A204.1 (cell line): Measurements from ENCODE around the gene CIB1.
A peak's percentile ranks its signal among the peaks of the same experiment; 100 is the strongest.
"Not testable (repeated sequence)": the region's sequence is repeated elsewhere in the genome, so short reads cannot be mapped to it uniquely, and the experiment has no call there.

Experiments used
- FAIRE-seq: peaks from 2 replicates; lab custom pipeline; 2012; peaks lifted over from hg19 to GRCh38; lab: Jason Lieb, UNC

CIB1 gene

DNA sequence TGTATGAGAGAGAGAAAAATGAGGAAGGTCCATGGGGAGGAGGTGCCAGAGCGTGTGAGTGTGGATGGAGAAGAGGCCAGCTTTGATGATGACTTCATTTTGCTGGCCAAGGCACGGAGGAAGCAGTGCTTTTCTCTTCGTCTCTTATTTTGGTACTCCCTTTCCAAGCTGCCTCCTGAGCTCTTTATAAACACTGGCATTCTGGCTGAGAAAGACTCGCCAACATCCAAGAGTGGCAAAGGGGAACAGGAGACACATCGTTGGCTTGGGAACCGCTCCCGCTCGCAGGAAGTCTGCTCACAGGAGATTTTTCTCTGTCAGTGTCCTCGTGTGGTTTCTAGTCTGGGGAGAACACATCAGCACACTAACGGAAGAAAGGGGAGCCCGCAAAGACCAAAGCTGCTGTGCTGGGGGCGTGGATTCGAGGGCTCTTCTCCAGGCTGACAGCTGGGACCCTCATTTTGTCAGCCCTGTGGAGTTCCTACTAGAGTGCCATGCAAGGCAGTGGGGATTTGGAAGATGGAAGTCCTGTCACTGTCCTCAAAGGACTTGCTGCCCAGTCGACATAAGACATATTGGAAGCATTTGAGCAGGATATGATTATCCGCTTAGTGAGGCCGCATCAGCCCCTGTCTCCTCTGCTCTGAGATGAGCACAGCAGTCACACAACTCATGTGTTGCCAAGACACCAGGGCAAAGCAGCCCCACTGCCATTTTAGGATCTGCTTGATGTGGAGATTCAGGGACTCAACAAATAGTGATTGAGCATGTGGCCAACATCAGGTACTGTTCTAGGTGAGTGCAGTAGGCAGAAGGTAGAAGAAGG, 40.6 kb downstream of the CIB1 start:
- no peak for FAIRE-seq

DNA sequence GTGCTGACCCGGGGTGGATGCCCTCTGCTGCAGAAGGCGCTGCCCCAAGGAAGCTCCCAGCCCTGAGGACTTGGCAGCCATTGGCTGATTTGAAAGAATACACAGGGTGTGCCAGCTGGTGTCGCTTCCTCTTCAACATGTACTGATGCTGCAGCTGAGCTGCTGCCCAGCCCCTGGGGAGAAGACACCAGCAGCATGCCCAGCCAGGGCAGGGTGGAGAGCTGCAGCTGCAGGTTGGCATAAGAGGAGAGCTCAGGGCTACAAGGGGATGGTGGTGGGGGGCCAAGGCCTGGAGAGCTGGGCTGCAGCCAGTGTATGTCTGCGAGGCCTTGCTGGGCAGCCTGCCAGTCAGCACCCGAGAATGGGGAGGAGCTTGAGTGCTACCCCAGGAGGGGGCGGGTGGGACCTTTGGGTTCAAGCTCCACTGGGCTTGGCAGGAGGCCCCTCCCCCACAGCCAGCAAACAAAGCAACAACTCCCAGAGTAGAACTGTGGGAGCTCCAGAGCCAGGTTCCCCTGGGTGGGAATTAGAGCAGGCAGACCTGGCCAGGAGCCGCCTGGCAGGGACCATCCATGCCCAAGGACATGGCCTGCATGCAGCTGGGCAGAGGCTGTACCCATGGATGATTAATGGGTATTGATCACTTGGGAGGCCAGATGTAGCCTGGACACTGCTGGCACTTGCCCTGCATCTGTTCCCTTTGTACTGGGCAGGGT, 41.8 kb downstream of the CIB1 start:
- FAIRE-seq = no peak

DNA sequence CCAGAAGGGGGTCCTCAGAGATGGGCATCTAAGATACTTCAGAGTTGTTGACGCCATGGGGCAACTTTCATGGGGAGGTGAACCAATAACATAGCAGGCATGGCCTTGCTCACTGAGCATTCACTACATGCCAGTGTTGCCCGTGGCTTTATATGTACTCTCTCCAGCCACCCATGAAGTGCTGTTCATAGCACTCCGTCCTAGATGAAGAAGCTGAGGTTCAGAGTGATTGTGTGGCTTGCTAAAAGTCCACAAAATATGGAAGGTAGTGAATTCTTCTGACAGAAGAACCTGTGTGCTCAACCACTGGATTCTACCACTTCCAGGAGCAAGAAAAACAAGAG, 42.4 kb downstream of the CIB1 start:
- no peak for FAIRE-seq

DNA sequence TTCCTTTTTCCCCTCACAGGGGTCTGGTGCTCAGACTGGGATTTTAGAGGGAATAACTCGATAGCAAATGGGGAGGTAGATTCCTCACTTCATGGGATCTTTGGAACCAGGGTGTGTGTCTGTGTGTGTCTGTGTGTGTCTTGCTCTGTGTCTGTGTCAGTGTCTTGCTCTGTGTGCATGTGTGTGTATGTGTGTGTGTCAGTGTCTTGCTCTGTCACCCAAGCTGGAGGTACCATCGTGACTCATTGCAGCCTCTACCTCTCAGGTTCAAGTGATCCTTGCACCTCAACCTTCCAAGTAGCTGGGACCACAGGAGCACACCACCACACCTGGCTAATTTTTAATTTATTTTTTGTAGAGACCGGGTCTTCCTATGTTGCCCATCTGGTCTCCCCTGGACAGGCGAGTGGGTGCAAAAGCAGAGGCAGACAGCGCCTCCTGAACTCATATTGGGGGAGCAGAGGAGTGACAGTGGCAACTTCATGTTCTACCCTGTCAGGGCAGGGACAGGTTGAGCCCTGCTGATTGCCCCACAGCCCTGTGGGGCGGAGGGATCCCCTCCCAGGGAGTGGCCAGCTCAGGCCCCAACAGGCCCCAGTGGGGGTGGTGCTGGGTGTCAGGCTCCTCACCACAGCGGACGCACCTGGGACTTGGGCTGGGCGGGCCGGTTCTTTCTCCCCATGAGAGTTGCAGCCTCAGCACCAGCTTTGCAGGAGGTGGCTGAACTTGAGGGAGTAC, 43.0 kb downstream of the CIB1 start:
- FAIRE-seq = no peak

DNA sequence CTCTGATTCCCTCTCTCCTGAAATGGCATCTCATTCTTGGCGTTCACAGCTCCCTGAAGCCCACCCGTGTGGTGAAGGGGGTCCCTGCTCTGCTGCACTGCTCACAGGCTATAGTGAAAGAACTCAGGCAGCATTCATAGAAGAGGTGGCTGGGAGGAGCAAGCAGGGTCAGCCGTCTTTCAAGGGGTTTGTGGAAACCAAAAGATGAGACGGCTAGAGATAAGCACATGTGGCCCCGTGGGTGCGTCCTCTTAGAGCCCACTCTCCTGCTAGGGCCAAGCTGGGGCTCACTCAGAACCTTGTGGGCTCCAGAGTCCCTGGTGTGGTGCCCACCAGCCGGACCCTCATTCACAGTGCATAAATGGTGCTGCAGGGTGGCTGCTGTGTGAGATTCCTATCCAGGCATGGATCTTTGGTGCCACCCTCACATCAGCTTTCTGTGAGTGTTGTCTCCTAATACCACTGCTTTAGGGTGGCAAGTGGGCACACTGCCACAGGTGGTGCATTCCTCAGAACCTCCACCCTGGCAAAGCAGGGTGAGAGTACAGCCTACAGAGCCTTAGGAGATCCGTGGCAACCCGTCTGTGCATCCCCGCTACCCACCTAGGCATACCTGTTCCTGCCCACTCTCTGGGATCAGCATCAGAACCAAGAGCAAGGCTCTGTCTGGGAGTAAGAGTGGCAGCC, 43.8 kb downstream of the CIB1 start:
- FAIRE-seq = no peak

DNA sequence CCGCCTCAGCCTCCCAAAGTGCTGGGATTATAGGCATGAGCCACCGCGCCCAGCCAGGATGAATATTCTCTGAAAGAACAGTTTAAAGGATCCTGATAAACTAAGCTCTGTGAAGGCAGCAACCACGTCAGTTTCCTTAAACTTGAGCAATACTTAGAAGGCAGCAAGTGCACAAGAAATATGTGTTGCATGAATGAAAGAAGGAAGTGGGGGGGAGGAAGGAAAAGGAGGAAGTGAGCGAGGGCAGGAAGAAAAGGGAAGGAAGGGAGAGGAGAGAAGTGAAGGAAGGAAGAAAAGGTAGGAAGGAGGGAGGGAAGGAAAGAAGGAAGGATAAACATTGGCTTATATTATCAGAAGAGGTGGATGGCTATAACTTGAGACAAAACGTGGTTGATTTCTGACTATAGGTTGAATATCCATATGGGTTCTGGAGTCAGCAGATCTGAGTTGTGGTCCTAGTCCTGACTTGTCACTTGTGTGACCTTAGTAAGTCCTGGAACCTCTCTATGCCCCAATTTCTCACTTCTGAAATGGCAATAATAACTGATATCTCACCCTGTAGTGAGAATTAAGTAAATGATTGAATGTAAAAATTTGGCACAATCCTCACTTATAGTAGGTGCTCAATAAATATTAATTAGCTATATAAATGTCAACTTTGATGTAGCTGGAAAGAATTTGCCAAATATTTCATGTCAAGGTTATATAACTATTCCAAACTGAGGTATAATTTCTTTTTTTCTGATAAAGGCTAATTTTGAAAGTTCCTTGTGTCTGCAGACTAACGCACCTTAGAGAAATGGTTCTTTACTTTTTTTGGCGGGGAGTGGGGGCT, 44.6 kb downstream of the CIB1 start:
- no peak for FAIRE-seq

DNA sequence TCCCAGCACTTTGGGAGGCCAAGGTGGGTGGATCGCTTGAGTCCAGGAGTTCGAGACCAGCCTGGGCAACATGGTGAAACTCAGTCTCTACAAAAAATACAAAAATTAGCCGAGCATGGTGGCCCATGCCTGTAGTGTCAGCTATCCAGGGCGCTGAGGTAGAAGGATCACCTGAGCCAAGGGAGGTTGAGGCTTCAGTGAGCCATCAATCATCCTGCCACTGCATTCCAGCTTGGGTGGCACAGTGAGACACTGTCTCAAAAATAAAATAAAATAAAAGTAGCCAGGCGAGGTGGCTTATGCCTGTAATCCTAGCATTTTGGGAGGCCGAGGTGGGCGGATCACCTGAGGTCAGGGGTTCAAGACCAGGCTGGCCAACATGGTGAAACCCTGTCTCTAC, 45.7 kb downstream of the CIB1 start:
- not testable (repeated sequence) for FAIRE-seq

DNA sequence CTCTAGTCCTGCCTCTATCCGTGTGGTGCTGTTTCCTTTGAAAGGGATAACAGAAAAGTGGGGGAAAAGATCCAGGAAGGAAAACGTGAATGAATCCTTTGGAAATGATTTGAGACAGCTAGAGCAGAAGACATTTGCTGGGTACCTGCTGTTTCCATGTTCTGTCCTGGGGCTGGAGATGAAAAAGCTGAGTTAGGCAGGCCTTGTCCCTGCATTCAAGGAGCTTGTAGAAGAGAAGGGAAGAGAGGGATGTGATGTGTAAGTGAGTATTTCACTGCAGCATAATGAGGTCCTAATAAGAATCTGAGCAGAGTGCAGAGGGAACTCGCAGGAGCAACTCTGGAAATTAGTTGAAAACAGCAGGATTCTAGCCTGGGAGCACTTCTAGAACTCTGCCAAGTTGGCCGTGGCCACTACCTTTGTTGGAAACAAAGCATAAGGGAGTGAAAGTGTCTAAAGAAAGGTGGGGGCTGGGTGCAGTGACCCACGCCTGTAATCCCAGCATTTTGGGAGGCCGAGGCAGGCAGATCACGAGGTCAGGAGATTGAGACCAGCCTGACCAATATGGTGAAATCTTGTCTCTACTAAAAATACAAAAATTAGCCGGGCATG, 46.4 kb downstream of the CIB1 start:
- no peak for FAIRE-seq

DNA sequence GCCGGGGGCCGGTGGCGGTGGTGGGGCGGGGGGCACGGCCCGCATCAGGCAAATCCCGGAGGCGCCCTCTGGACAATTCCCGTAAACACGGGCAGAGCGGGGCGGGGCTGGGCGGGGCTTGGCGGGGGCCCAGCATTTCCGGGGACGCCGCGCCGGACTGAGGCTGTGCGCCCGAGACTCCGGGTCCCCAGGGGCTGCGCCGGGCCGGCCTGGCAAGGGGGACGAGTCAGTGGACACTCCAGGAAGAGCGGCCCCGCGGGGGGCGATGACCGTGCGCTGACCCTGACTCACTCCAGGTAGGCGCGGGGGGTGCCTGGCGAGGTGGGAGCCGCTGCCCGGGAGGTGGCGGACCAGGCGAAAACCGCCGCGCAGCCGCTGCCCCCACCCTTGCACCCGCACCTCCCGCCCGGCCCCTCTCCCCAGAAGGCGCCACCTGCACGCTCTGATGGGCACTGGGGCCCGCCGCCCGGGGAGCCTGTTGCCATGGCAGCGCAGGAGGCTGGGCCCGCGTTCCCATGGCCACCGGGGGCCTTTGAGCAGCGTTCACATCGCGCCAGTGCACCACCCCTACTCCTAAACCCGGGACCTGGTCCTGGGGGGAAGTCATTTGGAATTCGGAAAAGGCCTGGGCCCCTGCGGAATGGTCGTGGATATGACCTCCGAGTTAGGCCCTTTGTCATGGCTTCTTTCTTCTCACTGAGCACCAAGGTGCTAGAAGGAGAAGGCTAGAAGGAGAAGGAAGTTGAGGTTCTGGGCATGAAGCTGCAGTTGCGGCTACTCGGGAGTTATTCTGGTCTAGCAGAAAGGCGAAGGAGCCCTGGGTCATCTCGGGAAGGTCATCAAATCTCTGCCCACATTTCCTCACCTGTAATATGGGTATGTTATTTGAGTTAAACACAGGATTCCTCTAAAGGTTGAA, 48.7 kb downstream of the CIB1 start:
- no peak for FAIRE-seq

DNA sequence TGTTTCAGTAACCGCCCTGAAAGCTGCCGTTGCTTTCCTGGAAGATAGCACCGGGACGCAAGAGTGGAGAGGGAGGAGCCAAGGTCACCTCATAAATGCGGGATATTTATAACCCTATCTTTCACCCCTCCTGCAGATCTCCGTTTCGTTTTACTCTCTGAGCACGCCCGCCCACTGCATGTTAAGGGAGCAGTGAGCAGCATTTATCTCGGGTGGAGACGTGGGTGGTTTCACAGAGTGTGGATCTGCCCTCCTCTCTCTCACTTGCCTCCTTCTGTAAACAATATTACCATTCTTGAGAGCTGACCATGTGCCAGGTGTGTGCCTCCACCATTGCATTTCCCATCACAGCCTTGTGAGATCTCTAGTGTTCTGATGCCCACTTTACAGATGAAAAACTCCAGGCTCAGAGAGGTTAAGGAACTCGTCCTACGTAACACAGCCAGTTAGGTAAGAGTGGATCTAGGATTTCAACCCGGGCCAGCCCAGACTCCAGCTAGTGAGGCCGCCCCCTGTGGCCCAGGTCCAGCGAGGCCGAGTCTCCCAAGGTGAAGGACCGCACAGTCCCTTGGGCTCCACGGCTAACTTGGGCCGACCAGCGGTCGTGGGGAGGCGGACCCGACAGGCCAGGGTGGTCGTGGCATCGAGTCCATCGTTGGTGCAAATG, 49.5 kb downstream of the CIB1 start:
- FAIRE-seq = peak; percentile 53

DNA sequence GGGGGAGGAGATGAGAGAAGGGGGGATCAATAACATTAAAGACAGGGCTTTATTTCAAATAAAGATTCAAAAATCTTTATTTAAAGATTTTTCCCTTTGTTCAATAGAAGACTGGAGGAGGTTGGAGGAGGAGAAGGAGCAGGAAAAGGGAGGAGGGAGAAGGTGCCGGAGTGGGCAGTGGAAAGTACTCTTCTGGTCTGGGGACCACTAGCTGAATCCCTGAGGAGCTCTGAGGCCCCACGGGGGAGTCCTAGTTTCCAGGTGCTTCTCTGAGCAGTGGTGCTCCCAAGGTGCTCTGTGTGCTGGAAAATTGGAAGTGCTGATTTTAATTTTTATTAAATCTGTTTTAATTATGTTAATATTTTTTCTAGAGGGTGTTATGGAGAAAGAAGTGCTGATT, 52.0 kb downstream of the CIB1 start:
- no peak for FAIRE-seq
